Fibroblast of skin of left quadriceps (primary cell): ENCODE measurements around the gene LANCL2.
A peak's percentile ranks its signal among the peaks of the same experiment; 100 is the strongest.

Experiments used
- DNase-seq, 2 experiments: peaks; one replicate each; pipeline ENCODE4 v3.0.0-alpha.2; 2013; ENCODE audit warnings: low read depth in 2 of 2

Gene LANCL2

GRCh38 chr7:55361560-55361959, 3.6 kb upstream of the LANCL2 start:
- DNase-seq, result no peak

GRCh38 chr7:55362927-55363326, 2.2 kb upstream of the LANCL2 start:
- no peak for DNase-seq

- DNase-seq, result no peak
Observed at GRCh38 chr7:55363386-55364170, 1.6 kb upstream of the LANCL2 start.

- peak; percentile 97 for DNase-seq
Observed at GRCh38 chr7:55365675-55366460, 731 bp downstream of the LANCL2 start.

- DNase-seq, result no peak
Observed at GRCh38 chr7:55366461-55367070, 1.4 kb downstream of the LANCL2 start.

GRCh38 chr7:55367283-55367840, 2.2 kb downstream of the LANCL2 start:
- DNase-seq, result no peak

- peak; percentile 94 for DNase-seq
Observed at GRCh38 chr7:55369427-55370400, 4.6 kb downstream of the LANCL2 start.

GRCh38 chr7:55374213-55374612, 9.1 kb downstream of the LANCL2 start:
- no peak for DNase-seq

GRCh38 chr7:55375237-55375636, 10.1 kb downstream of the LANCL2 start:
- DNase-seq, result no peak

- no peak for DNase-seq
Observed at GRCh38 chr7:55377162-55377817, 12.2 kb downstream of the LANCL2 start.

- no peak for DNase-seq
Observed at GRCh38 chr7:55379285-55379684, 14.1 kb downstream of the LANCL2 start.

- DNase-seq, result no peak
Observed at GRCh38 chr7:55381189-55381588, 16.1 kb downstream of the LANCL2 start.

- no peak for DNase-seq
Observed at GRCh38 chr7:55381696-55382095, 16.6 kb downstream of the LANCL2 start.

GRCh38 chr7:55382251-55382650, 17.1 kb downstream of the LANCL2 start:
- DNase-seq, result no peak

GRCh38 chr7:55386541-55386940, 21.4 kb downstream of the LANCL2 start:
- DNase-seq, result no peak

GRCh38 chr7:55387062-55387965, 22.2 kb downstream of the LANCL2 start:
- no peak for DNase-seq

- no peak for DNase-seq
Observed at GRCh38 chr7:55396233-55396785, 31.2 kb downstream of the LANCL2 start.

- DNase-seq, result no peak
Observed at GRCh38 chr7:55397617-55398016, 32.5 kb downstream of the LANCL2 start.

GRCh38 chr7:55400191-55400590, 35.1 kb downstream of the LANCL2 start:
- no peak for DNase-seq
